Immature natural killer cell (primary cell): Measurements from ENCODE around the gene NFIL3. TPM values are rescaled to one million over a fixed set of nuclear protein-coding genes. Genes with fewer than 3 reads are reported as not detected.
A peak's percentile ranks its signal among the peaks of the same experiment; 100 is the strongest.
"Not testable (repeated sequence)": the region's sequence is repeated elsewhere in the genome, so short reads cannot be mapped to it uniquely, and the experiment has no call there.

Experiments used
- DNase-seq, 3 donors: peaks; one replicate each; pipeline ENCODE4 v3.0.0; 2022; ENCODE audit warnings: mixed read lengths in 1 of 3
- H3K27ac Mint-ChIP-seq, 6 donors: one replicate each; pipeline ENCODE4 v1.8.0; 2020; ENCODE audit warnings: mixed read lengths in 6 of 6, mild to moderate bottlenecking in 5 of 6, inconsistent platforms in 4 of 6, moderate library complexity in 3 of 6
- H3K27me3 Mint-ChIP-seq, 3 donors: one replicate each; pipeline ENCODE4 v1.8.0; 2020 to 2021; ENCODE audit warnings: low read depth in 3 of 3, mild to moderate bottlenecking in 3 of 3, mixed read lengths in 3 of 3, moderate library complexity in 3 of 3, inconsistent platforms in 1 of 3
- H3K36me3 Mint-ChIP-seq, 3 donors: one replicate each; pipeline ENCODE4 v1.8.0; 2020; ENCODE audit warnings: mixed read lengths in 3 of 3, inconsistent platforms in 2 of 3, mild to moderate bottlenecking in 2 of 3
- H3K4me1 Mint-ChIP-seq, 2 donors: one replicate each; pipeline ENCODE4 v1.8.0; 2020; ENCODE audit warnings: inconsistent platforms in 2 of 2, mild to moderate bottlenecking in 2 of 2, mixed read lengths in 2 of 2, moderate library complexity in 1 of 2
- H3K4me3 Mint-ChIP-seq, 5 donors: one replicate each; pipeline ENCODE4 v1.8.0; 2020; ENCODE audit warnings: mild to moderate bottlenecking in 5 of 5, mixed read lengths in 5 of 5, inconsistent platforms in 3 of 5, moderate library complexity in 3 of 5
- H3K9me3 Mint-ChIP-seq, 6 donors: one replicate each; pipeline ENCODE4 v1.8.0; 2020; ENCODE audit warnings: mild to moderate bottlenecking in 6 of 6, mixed read lengths in 6 of 6, inconsistent platforms in 4 of 6, moderate library complexity in 3 of 6
- polyA plus RNA-seq, 3 donors: library from polyadenylated mRNA; unstranded; fragments of 300-500 nt; fragmentation: Illumina TruSeq; gene quantifications; one replicate each; pipeline ENCODE4 v1.2.3, GENCODE V29; 2021

The NFIL3 gene, protein sequence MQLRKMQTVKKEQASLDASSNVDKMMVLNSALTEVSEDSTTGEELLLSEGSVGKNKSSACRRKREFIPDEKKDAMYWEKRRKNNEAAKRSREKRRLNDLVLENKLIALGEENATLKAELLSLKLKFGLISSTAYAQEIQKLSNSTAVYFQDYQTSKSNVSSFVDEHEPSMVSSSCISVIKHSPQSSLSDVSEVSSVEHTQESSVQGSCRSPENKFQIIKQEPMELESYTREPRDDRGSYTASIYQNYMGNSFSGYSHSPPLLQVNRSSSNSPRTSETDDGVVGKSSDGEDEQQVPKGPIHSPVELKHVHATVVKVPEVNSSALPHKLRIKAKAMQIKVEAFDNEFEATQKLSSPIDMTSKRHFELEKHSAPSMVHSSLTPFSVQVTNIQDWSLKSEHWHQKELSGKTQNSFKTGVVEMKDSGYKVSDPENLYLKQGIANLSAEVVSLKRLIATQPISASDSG
- polyA plus RNA-seq: 10 to 100 TPM in 2 of 3 donors, 1 to 10 TPM in 1; 8.9 to 16.1 (median 14.1) TPM

DNA sequence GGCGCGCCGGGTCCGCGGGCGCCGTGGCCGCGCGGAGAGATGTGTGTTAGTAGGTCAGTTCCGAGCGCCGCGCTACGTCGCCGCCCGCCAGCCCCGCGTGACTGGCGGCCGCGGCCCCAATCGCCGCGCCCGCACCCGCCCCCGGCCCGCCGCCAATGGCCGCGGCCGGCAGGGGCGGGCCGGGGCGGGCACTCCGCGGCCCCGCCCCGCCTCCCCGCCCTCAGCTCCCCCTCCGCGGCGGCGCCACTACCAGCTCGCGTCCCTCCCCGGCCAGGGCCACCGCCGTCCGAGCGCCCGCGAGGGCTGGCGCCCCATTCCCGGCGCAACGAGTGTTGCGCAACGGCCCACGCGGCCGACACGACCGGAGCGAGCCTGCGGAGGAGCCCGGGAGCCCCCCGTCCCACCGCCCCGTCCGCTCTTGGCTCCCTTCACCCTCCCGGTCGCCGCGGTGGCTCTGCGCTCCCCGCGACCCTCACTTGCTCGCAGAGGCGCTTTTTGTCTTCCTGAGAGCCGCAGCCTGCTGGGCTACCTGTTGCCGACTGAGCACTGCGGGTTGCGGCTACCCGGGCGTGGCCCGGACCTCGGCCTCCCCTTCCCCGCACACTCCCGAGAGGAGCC is at the start of gene NFIL3:
NFIL3 (minus strand) TSS at position 48 of the 618 bp plus-strand sequence. CDS start 13,098 bp downstream, outside the sequence.
- H3K27me3 Mint-ChIP-seq: peaks cover 13 to 23% (median 18%) of the 10 kb centered on the region in 3 donors
- peak; percentile 74 to 79 (median 79) for DNase-seq

DNA sequence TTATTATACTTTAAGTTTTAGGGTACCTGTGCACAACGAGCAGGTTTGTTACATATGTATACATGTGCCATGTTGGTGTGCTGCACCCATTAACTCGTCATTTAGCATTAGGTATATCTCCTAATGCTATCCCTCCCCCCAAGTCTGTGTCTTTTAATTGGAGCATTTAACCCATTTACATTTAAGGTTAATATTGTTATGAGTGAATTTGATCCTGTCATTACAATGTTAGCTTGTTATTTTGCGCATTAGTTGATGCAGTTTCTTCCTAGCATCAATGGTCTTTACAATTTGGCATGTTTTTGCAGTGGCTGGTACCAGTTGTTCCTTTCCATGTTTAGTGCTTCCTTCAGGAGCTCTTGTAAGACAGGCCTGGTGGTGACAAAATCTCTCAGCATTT is 47.9 kb upstream of the NFIL3 start:
- not testable (repeated sequence) for H3K4me1 Mint-ChIP-seq, H3K4me3 Mint-ChIP-seq, H3K9me3 Mint-ChIP-seq, H3K27ac Mint-ChIP-seq, H3K36me3 Mint-ChIP-seq, H3K27me3 Mint-ChIP-seq, DNase-seq

More for the DNA sequence above, at the start of gene NFIL3:
- Mint-ChIP-seq H3K9me3 (no peaks in the 10 kb centered on the region), H3K27ac (peak within 1 kb of the TSS; percentile 88 to 92 (median 90)), H3K4me1 (peaks cover 56 to 61% of the 10 kb centered on the region in 2 donors), H3K36me3 (no peaks in the 10 kb centered on the region), H3K4me3 (peak within 1 kb of the TSS; percentile 90 to 98 (median 96))

DNA sequence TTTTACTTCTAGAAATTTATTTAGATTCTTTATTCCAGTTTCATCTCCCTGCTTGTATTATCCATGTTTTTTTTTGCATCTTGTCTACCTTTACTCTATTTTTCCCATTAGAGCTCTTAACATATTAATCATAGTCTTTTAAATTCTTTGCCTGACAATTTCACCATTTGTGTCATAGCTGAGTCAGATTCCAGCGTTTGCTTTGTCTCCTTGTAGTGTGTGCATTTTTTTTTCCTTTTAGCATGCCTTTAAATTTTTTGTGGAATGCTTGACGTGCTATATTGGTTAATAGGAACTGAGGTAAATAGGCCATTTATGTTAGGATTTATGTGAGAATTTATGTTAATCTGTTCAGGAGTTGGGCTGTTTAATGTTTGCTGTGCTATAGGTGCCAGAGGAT is 41.8 kb upstream of the NFIL3 start:
- no peak overlapping the region for H3K27ac Mint-ChIP-seq
- peaks cover 0 to under 1% of the 10 kb centered on the region in 2 donors for H3K4me1 Mint-ChIP-seq
- H3K27me3 Mint-ChIP-seq: peaks cover 5 to 13% (median 7%) of the 10 kb centered on the region in 3 donors
- no peak overlapping the region for H3K4me3 Mint-ChIP-seq
- H3K36me3 Mint-ChIP-seq: peaks cover 0 to 10% (median 3%) of the 10 kb centered on the region in 3 donors
- peaks cover 4 to 25% (median 11%) of the 10 kb centered on the region in 6 donors for H3K9me3 Mint-ChIP-seq
- DNase-seq: no peak

DNA sequence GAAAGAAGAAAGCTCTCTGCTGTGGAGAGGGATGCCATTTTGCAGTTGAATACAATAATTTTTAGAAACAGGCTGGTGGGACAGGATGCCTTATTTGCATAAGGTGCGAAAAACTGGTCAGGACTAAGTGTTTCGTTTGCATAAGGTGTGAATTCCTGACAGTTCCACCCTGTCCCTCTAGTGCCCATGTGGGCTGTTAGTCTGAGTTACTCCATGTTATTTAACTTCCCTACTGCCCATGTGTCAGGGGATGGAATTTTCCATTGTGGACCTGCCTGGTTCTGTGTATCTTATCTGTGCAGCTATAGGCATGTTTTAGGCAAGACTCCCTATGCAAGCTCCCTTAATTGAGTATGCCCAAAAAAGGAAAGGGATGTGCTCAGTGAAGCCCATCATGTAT is 35.3 kb upstream of the NFIL3 start:
- Mint-ChIP-seq H3K36me3 (peaks cover 0 to 5% (median 0%) of the 10 kb centered on the region in 3 donors), H3K4me1 (peaks cover 17 to 26% of the 10 kb centered on the region in 2 donors), H3K9me3 (peaks cover 0 to 2% (median 0%) of the 10 kb centered on the region in 6 donors), H3K4me3 (peak overlapping the region; percentile 34 to 72 (median 43)), H3K27me3 (peaks cover 2 to 5% (median 3%) of the 10 kb centered on the region in 3 donors), H3K27ac (peak overlapping the region in 2 of 6 donors; percentile 58 to 72)
- peak; percentile 4 to 9 (median 6) for DNase-seq

DNA sequence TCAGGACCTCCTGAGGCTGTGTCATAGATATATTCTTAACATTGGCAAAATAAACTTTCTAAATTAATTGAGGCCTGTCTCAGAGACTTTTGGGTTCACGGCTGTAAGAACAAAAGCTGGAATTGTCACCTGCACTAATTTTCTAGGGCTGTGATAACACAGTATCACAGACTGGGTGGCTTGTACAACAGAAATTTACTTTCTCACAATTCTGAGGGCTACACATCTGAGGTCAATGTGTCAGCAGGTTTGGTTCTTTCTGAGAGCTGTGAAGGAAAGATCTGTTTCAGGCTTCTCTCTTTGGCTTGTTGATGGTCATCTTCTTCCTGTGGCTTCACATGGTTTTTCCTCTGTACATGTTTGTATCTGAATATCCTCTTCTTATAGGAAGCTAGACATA is 29.2 kb upstream of the NFIL3 start:
- peaks cover 19 to 34% of the 10 kb centered on the region in 2 donors for H3K4me1 Mint-ChIP-seq
- H3K27ac Mint-ChIP-seq: peak overlapping the region in 5 of 6 donors; percentile 16 to 79 (median 39)
- peak overlapping the region; percentile 10 to 54 (median 29) for H3K4me3 Mint-ChIP-seq
- peaks cover 0 to 4% (median 0%) of the 10 kb centered on the region in 3 donors for H3K36me3 Mint-ChIP-seq
- H3K27me3 Mint-ChIP-seq: peaks cover 0 to 2% (median 0%) of the 10 kb centered on the region in 3 donors
- DNase-seq: peak; percentile 28 to 43 (median 31)
- no peaks in the 10 kb centered on the region for H3K9me3 Mint-ChIP-seq

DNA sequence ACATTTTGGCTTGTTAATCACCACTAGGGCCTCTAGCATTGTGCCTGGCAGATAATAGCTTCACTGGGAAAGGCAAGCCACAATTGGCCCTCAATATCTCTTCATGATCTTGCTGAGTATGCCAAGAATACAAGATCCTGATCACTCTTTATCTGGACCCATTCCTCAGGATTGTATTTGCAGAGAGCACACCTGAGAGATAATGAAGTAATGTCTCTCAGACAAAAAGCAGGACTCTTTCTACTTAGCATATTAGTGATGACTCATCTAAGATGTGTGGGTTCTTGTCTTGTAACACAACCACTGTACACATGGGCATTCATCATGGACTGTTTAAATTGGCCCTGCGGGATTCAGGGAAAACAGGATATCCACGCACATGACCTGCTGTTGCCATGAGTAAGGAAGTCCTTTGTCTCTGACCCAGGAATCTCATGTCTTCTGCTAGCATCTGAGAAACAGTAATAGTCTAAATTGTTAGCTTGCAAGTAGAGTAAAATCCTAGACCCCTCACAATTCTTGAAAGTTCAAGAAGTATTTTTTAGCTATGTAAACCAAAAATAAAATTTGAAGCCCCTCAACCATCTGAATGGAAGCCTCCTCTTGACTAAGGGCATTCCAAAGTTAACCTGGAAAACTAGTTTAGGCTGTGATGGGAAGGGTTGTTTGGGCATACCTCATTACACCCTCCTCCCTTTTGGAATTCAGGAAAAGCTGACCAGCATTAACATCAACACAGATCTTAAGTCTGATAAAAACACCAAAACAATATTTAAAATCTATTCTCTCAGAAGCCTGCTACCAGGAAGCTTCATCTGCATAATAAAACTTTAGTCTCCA is 28.0 kb upstream of the NFIL3 start:
- no peak for DNase-seq
- peak overlapping the region in 1 of 5 donors; percentile 21 for H3K4me3 Mint-ChIP-seq
- peaks cover 0 to 4% (median 0%) of the 10 kb centered on the region in 3 donors for H3K27me3 Mint-ChIP-seq
- peaks cover 19 to 34% of the 10 kb centered on the region in 2 donors for H3K4me1 Mint-ChIP-seq
- peaks cover 0 to 6% (median 0%) of the 10 kb centered on the region in 3 donors for H3K36me3 Mint-ChIP-seq
- H3K9me3 Mint-ChIP-seq: no peaks in the 10 kb centered on the region
- H3K27ac Mint-ChIP-seq: peak overlapping the region in 2 of 6 donors; percentile 21 to 58

DNA sequence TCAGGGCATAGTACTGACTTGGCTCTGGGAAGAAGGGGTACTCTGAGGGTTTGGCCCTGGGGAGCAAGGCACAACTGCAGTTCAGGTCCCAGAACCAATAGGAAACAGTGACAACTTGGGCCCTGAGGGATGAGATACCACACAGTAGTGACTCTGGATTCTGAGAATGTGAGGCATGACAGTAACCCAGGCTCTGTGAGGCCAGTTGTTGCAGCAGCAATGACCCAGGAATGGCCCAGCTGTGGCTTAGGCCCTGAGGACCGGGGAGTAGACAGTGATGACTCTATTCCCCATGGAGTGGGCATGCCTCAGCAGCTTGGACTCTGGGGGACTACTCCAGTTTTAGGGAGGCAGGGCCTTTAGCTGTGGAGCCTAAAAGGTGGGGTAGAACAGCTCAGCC is 21.5 kb upstream of the NFIL3 start:
- H3K27me3 Mint-ChIP-seq: peaks cover 0 to 6% (median 5%) of the 10 kb centered on the region in 3 donors
- peaks cover 6 to 13% (median 8%) of the 10 kb centered on the region in 3 donors for H3K36me3 Mint-ChIP-seq
- no peak for DNase-seq
- peaks cover 4 to 10% (median 8%) of the 10 kb centered on the region in 6 donors for H3K9me3 Mint-ChIP-seq
- H3K4me1 Mint-ChIP-seq: no peaks in the 10 kb centered on the region
- H3K4me3 Mint-ChIP-seq: no peak overlapping the region
- H3K27ac Mint-ChIP-seq: no peak overlapping the region

DNA sequence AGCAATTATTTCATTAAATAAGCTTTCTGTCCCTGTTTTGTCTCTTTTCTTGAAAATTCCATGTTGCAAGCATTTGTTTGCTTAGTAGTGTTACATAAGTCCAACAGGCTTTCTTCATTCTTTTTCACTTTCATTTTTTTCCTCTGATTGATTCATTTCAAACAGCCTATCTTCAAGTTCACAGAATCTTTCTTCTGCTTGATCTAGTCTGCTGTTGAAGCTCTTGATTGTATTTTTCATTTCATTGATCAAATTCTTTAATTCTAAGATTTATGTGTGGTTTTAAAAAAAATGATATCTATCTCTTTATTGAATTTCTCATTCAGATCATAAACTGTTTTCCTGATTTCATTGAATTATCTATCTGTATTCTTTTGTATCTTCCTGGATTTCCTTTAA is 20.4 kb upstream of the NFIL3 start:
- peaks cover 4 to 10% (median 8%) of the 10 kb centered on the region in 6 donors for H3K9me3 Mint-ChIP-seq
- peaks cover 6 to 13% (median 8%) of the 10 kb centered on the region in 3 donors for H3K36me3 Mint-ChIP-seq
- no peak for DNase-seq
- no peak overlapping the region for H3K4me3 Mint-ChIP-seq
- H3K4me1 Mint-ChIP-seq: no peaks in the 10 kb centered on the region
- H3K27me3 Mint-ChIP-seq: peaks cover 4 to 10% (median 6%) of the 10 kb centered on the region in 3 donors
- H3K27ac Mint-ChIP-seq: no peak overlapping the region

DNA sequence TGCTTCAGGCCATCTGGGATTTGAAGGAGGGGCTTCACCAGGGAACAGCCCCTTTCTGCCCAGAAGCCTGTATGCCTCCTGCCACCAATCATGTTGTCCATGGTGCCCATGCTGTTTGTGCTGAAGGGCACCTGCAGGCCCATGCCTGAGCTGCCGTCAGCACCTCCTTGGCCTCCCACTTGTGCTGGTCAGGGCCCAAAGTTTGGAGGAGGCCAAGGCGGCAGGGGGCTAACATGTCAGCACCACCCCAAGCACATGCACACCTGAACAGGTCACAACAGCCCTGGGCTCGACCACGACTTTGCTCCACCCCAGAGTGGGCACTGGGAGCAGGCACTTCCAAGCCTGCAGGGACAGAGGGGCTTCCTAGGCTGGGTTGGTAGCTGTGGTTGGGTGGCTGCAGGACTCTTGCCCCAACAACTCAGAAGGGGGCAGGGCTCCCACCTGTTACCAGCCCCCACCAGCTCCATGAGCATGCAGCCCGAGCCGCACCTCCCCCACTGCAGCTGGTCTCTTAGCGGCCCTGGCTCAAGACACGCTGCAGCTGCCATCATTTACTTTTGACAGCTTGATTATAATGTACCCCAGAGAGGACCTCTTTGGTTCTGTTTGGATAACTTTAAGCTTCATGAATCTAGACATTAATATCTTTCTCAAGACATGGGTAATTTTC is 19.8 kb upstream of the NFIL3 start:
- Mint-ChIP-seq H3K9me3 (peaks cover 4 to 10% (median 8%) of the 10 kb centered on the region in 6 donors), H3K4me1 (no peaks in the 10 kb centered on the region), H3K27ac (no peak overlapping the region), H3K36me3 (peaks cover 6 to 13% (median 8%) of the 10 kb centered on the region in 3 donors), H3K27me3 (peaks cover 6 to 10% (median 6%) of the 10 kb centered on the region in 3 donors), H3K4me3 (no peak overlapping the region)
- no peak for DNase-seq

DNA sequence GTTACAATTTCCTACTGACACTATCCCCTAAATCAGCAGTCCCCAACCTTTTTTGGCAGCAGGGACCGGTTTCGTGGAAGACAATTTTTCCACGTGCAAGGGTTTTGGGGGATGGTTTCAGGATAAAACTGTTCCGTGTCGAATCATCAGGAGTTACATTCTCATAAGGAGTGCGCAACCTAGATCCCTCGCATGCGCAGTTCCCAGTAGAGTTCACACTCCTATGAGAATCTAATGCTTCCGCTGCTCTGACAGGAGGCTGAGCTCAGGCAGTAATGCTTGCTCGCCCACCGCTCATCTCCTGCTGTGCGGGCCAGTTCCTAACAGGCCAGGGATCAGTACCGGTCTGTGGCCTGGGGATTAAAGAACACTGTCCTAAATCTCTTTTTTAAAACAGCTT is 13.2 kb upstream of the NFIL3 start:
- H3K9me3 Mint-ChIP-seq: no peaks in the 10 kb centered on the region
- DNase-seq: no peak
- H3K4me3 Mint-ChIP-seq: no peak overlapping the region
- no peaks in the 10 kb centered on the region for H3K36me3 Mint-ChIP-seq
- H3K4me1 Mint-ChIP-seq: no peaks in the 10 kb centered on the region
- H3K27ac Mint-ChIP-seq: no peak overlapping the region
- peaks cover 1 to 7% (median 6%) of the 10 kb centered on the region in 3 donors for H3K27me3 Mint-ChIP-seq

DNA sequence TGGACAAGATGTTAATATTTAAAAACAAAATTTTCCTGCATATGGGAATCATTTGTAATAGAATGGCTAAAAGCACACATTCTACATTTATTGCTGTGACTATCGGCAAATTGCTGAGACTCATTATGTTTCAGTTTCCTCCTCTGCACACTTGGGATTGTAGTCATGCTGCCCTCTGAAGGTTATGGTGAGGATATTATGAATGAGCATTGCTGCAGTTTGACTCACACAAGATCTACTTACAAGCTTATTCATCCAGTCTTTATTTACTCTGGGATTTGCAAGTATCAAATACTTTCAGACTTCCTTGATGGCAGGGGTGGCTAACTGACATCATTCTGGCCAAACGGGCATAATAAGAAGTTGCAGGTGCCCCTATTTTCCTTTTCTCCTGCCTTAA is 9.5 kb upstream of the NFIL3 start:
- H3K27ac Mint-ChIP-seq: no peak overlapping the region
- H3K4me1 Mint-ChIP-seq: no peaks in the 10 kb centered on the region
- H3K9me3 Mint-ChIP-seq: no peaks in the 10 kb centered on the region
- peak in 2 of 3 donors; percentile 42 to 43 for DNase-seq
- H3K27me3 Mint-ChIP-seq: peaks cover 0 to 2% (median 1%) of the 10 kb centered on the region in 3 donors
- no peak overlapping the region for H3K4me3 Mint-ChIP-seq
- no peaks in the 10 kb centered on the region for H3K36me3 Mint-ChIP-seq

DNA sequence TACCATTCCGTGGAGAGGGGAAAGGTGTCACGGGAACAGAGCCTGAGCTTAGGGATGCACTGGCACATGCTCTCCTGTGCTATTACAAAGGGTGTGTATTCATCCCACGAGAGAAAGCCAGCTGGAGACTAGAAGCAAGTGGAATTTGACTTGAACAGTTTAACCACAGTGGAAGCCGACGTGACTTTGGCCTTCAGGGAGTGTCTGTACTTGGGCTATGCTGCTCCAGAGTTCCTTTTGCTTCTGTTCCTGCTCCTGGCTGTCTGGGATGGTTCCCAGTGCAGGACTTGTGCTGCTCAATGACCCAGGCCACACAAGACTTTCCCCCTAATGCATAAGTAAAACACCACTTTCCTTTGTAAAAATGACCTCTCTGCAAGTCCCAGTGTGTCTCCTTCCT is 7.9 kb upstream of the NFIL3 start:
- Mint-ChIP-seq H3K36me3 (no peaks in the 10 kb centered on the region), H3K9me3 (no peaks in the 10 kb centered on the region), H3K4me1 (no peaks in the 10 kb centered on the region), H3K4me3 (no peak overlapping the region), H3K27me3 (no peaks in the 10 kb centered on the region), H3K27ac (no peak overlapping the region)
- no peak for DNase-seq

DNA sequence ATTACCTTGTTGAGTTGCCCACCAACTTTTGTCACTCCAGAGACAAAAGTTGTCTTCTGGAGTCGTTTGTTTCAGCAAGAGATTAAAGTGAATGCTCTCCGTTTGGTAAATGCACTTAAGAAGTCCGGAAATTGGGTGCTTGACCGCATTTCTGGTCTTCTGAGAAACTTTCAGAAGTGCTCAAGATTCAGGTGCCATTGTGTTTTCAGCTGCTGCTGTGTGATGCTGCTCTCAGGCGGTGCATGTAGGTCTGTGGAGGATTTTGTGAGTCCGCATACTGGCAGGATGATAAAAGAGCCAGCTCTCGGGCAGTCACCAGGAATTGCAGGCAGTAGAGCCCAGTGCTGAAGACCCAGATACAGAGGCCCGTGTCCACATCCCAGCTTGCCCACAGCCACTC is 5.9 kb upstream of the NFIL3 start:
- Mint-ChIP-seq H3K4me1 (peaks cover 17 to 19% of the 10 kb centered on the region in 2 donors), H3K27ac (peak overlapping the region in 2 of 6 donors; percentile 9 to 32), H3K36me3 (no peaks in the 10 kb centered on the region), H3K4me3 (peak overlapping the region in 1 of 5 donors; percentile 8), H3K27me3 (peaks cover 3 to 7% (median 7%) of the 10 kb centered on the region in 3 donors), H3K9me3 (no peaks in the 10 kb centered on the region)
- DNase-seq: no peak
